UCSD-AML1 (cell line): ENCODE measurements around the gene APOH.

Experiments used
- DNase-seq: peaks from one replicate; lab custom pipeline; 2025; ENCODE audit not compliant: unreplicated experiment; lab: John Stamatoyannopoulos, UW

The APOH gene

GRCh38 chr17:66235377-66235994, 6.3 kb upstream of the APOH start:
- no peak for DNase-seq

DNA sequence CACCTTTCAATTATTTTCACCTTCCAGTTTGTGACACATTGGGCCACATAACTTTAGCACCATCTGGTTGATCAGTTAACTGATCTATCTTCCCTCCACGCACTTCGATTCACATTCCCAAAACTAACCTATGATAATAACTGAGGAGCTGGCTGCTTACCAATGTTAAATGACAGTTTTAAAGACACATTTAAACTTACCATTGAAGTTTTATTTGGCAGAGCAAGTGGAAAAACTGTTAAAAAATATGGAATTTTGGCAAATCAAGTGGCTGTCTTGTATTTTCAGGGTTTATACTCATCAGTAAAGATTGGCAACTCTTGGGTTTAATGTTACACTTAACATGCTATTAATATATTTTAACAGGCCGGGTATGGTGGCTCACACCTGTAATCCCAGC, 5.4 kb upstream of the APOH start:
- no peak for DNase-seq

- no peak for DNase-seq
These were observed 4.0 kb upstream of the APOH start for GRCh38 chr17:66233023-66233753.

GRCh38 chr17:66230922-66231591, 1.8 kb upstream of the APOH start:
- DNase-seq: no peak

- no peak for DNase-seq
These were observed 746 bp upstream of the APOH start for GRCh38 chr17:66229783-66230538.

- no peak for DNase-seq
These were observed 1.8 kb downstream of the APOH start for GRCh38 chr17:66227212-66228045.

DNA sequence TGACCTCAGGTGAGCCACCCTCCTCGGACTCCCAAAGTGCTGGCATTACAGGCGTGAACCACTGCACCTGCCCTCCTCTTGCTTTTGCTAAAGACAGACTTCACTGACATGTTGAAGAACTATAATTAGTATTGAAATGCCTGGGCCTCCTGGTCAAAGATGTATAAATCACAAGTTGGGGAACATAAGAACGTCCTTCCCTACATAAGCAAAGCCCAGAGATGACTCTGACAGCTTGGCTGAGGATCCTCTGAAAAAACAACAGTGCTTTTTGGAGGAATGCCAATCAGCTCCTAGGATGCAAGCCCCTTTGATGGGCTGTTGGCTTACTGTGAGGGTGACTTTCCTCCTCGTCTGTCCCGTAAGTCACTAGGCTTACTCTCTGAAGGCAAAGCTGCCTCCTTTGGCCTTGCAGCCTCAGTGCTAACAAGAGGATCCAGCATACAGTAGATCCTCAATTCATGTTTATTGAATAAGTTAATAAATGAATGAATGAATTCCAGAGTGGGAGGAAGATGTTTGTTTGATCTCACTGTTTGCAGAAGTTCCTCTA, 6.3 kb downstream of the APOH start:
- DNase-seq: no peak

DNA sequence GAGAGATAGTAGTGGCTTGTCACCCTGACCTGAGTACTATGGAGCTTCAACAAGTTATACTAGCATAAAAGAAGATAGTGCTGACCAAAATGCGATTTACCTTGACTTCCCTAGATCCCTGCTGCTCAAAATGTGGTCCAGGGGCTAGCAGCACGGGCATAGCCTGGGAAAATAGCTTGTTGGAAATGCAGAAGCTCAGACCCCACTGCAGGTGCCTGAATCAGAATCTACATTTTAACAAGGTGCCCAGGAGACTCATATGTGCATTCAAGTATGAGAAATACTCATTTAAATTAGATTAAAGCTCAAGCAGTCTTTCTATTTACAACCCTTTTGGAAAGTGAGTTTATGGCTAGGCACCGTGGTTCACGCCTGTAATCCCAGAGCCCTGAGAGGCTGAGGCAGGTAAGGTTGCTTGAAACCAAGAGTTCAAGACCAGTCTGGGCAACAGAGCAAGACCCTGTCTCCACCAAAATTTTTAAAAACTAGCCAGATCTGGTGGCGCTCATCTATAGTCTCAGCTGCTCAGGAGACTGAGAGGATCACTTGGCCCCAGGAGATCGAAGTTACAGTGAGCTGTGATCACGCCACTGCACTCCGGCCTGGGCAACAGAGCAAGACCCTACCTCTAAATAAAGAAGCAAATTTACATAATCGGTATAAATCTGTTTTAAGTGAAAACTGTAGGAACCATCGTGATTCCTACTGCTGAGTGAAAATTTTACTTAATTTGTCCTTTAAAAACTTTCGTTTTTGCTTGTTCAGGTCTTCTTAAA, 7.3 kb downstream of the APOH start:
- DNase-seq: no peak

DNA sequence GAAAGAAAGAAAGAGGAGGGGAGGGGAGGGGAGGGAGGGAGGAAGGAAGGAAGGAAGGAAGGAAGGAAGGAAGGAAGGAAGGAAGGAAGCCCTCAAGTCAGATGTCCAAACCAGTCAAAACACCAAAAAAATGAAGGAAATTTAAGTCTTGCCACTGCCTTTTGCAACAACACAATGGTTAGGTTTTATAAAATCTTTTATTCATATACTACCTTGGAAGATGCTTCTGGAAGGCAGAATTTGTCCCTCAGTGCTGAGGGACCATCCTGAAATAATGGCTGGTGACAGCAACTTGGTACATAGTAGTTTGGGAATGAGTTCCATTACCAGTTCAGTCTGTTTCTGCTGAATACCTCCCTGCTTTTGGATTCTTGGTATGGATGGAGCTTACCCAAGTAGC, 7.9 kb downstream of the APOH start:
- no peak for DNase-seq

DNA sequence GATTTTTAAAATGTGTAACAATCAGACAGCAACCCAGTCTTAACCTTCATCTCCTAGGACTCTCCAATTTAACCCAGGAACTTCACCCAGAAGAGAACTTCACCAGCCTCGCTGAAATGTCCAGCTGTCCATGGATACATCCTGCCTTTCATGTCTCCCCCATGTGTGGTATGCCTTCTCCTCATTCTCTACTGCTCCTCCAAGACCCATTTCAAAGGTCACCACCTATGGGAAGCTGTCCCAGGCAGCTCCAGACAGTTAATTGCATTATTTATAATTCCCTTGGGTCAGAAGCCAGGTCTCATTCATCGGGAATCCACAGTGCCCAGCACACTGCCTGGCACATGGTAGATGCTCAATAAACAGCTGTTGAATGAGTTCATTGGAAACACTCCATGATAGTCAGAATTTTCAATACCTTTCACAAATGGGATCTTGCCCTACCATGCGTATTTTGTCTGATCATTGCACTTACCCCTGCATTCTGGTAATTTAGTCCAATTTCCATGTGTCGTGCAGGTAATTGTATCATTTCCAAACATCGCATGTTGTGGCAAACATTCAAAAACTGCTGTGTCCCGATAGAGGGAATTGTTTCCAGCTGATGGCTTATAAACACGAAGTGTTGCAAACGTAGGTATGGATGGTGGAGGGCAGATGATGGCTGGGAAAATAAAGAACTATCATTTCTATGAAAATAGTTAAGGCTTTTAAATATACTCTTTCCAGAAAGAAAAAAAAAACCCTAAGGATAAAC, 9.0 kb downstream of the APOH start:
- no peak for DNase-seq

DNA sequence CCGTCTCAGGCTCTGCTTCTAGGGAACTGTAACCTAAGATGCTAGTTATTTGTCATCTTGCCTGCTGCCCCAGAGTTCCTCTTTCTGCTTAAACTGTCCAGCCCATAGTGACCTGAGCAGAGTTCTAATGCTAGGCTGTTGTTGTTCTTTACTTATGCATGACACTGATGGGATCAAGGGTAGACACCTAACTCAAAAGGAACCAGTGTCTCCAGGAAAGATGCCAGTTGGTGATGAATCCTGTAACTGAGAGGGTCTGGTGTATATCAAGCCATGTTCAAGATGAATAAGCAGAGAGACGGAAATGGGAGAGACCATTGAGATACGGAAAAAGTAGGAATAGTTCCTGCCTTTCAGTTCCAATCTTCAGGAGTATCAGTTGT, 13.7 kb downstream of the APOH start:
- no peak for DNase-seq

- DNase-seq: no peak
These were observed 14.2 kb downstream of the APOH start for GRCh38 chr17:66214884-66215528.

DNA sequence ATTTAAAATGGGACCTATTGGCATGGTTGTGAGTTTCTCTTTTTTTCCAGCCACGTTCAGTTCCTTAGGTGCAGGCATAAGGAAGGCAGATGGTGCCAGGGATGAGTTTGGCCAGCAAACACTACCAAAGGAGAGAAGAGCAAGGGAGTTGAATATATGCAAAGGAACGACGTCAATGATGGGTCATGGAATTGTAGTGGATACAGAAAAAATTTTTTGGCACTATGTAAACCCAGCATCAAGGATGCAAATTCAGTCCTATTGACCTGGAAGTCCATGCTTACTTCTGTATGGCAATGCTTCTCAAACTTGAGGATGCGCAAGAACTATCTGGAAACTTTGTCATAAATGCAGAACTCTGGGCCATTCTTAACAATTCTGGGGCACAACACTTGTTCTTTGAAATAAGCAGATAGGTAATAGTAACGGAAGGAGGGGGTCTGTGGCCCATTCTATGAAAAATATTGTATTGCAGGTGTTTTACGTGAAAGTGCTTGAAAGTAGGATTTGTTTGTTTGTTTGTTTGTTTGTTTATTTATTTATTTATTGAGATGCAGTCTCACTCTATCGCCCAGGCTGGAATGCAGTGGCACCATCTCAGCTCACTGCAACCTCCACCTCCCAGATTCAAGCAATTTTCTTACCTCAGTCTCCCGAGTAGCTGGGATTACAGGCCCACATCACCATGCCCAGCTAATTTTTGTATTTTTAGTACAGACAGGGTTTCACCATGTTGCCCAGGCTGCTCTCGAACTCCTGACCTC, 18.0 kb downstream of the APOH start:
- no peak for DNase-seq

DNA sequence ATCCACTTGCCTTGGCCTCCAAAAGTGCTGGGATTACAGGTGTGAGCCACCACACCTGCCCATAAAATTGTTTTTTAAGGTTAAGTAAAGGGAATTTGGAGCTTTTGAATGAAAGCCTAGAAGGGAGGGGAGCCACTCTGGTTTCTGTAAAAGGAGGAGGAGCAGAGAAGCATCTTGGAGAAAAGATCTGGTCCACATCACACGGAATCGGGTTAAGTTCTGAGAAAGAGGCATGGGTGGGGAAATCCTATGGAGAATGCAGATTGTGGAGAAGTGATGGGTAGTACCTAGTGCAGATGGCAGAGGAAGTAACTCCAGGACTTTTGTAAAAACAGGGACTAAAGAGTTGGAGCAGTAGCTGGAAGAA, 19.0 kb downstream of the APOH start:
- no peak for DNase-seq

GRCh38 chr17:66207936-66208335, 21.3 kb downstream of the APOH start:
- no peak for DNase-seq

DNA sequence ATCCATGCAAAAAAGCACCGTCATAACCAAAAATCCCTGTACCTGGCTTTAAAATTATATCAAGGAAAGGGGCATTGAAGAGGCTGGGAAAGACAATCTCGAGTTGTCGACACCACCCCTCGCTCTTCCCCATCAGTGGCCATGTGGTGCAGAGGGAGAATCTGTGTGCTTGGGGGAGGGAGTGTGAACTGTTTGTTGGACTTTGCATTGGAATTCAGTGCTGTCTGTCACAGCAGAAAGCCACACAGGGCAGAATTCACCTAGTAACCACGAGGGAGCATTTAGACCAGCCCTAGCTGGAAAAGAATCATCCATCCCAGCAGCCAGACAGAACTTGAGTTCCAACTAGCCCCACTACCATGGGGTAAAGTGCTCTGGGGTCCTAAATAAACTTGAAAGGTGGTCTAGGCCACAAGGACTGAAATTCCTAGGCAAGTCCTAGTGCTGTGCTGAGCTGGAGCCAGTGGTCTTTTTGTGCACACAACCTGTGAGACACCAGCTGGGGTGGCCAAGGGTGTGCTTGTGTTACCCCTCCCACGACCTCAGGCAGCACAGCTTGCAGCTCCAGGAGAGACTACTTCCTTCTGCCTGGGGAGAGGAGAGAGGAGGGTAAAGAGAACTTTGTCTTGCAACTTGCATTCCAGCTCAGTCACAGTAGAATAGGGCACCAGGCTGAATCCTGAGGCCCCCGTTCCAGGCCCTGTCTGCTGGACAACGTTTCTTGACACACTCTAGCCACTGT, 25.8 kb downstream of the APOH start:
- DNase-seq: no peak

DNA sequence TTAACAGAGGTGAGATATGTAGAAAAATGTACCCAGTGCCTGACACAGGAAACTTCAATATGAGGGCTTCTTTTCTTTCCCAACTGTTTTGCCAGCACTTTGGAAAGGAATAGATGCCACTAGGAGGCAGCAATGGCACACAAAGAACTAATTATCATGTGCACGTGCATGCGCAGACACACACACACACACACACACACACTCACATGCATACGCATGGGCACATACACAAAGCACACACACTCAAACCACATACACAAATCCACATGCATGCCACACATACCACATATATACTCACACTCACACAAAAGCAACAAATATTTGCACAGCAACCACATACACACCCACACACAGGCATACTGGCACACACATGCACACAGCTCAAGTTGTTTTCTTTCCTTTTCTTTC, 28.5 kb downstream of the APOH start:
- peak; percentile 28 for DNase-seq
